HepG2 (cell line): ENCODE measurements around the gene BPIFB6. TPM values are rescaled to one million over a fixed set of nuclear protein-coding genes. Genes with fewer than 3 reads are reported as not detected.

Experiments
- BRF2 ChIP-seq: sonication (generic); formaldehyde crosslinking; IDR thresholded peaks from 2 replicates; pipeline ENCODE4 v1.8.1; 2022; ENCODE audit warnings: mild to moderate bottlenecking, missing genetic modification reagents
- NONO ChIP-seq, 2 experiments: fragments of 450-650 bp in 1 of 2; sonication (generic) in 1 of 2; formaldehyde crosslinking in 1 of 2; IDR thresholded peaks in 1 of 2; conservative IDR thresholded peaks in 1 of 2; 2 replicates each; pipeline versions ENCODE4 v1.6.1 to v1.8.0; 2017 to 2022; ENCODE audit warnings: mild to moderate bottlenecking in 1 of 2, missing genetic modification reagents in 1 of 2, moderate library complexity in 1 of 2
- NR2F2 ChIP-seq: IDR thresholded peaks from 2 replicates; pipeline ENCODE4 v1.6.1; 2012; ENCODE audit warnings: low read depth, inconsistent platforms, borderline replicate concordance
- PATZ1 ChIP-seq: sonication (generic); formaldehyde crosslinking; IDR thresholded peaks from 2 replicates; pipeline ENCODE4 v1.4.0; 2020; ENCODE audit warnings: missing genetic modification reagents
- POGZ ChIP-seq: sonication (generic); formaldehyde crosslinking; IDR thresholded peaks from 2 replicates; pipeline ENCODE4 v1.4.0; 2020; ENCODE audit warnings: mild to moderate bottlenecking, missing genetic modification reagents
- RFXAP ChIP-seq: sonication (generic); formaldehyde crosslinking; IDR thresholded peaks from 2 replicates; pipeline ENCODE4 v1.4.0; 2020; ENCODE audit warnings: missing genetic modification reagents, borderline replicate concordance
- SNAPC2 ChIP-seq: sonication (generic); formaldehyde crosslinking; IDR thresholded peaks from 2 replicates; pipeline ENCODE4 v1.8.1; 2022; ENCODE audit warnings: mild to moderate bottlenecking, missing genetic modification reagents
- SRF ChIP-seq: IDR thresholded peaks from 2 replicates; pipeline ENCODE4 v1.6.1; 2011; ENCODE audit warnings: mild to moderate bottlenecking, low read depth, low read length, moderate library complexity
- TEAD3 ChIP-seq: optimal IDR thresholded peaks from 2 replicates; pipeline ENCODE3; 2016; ENCODE audit warnings: borderline replicate concordance
- TFDP1 ChIP-seq: IDR thresholded peaks from 2 replicates; pipeline ENCODE4 v1.6.1; 2016; ENCODE audit warnings: missing compliant biosample characterization, missing genetic modification reagents, borderline replicate concordance
- ZFP90 ChIP-seq: sonication (generic); formaldehyde crosslinking; IDR thresholded peaks from 2 replicates; pipeline ENCODE4 v1.8.0; 2022; ENCODE audit warnings: missing genetic modification reagents, mild to moderate bottlenecking, inconsistent platforms, borderline replicate concordance
- ZNF160 ChIP-seq: sonication (generic); formaldehyde crosslinking; IDR thresholded peaks from 2 replicates; pipeline ENCODE4 v1.8.0; 2022; ENCODE audit warnings: mild to moderate bottlenecking, inconsistent platforms, missing genetic modification reagents
- ZNF253 ChIP-seq: sonication (generic); formaldehyde crosslinking; IDR thresholded peaks from 2 replicates; pipeline ENCODE4 v1.8.0; 2022; ENCODE audit warnings: mild to moderate bottlenecking, missing genetic modification reagents, borderline replicate concordance
- ZNF280D ChIP-seq: sonication (generic); formaldehyde crosslinking; IDR thresholded peaks from 2 replicates; pipeline ENCODE4 v1.5.1; 2020; ENCODE audit warnings: mild to moderate bottlenecking, missing genetic modification reagents
- ZNF589 ChIP-seq: sonication (generic); formaldehyde crosslinking; conservative IDR thresholded peaks from 2 replicates; pipeline ENCODE4 v1.8.0; 2022; ENCODE audit warnings: mild to moderate bottlenecking, moderate library complexity, missing genetic modification reagents
- ZNF607 ChIP-seq: sonication (generic); formaldehyde crosslinking; IDR thresholded peaks from 2 replicates; pipeline ENCODE4 v1.5.1; 2020; ENCODE audit warnings: missing genetic modification reagents, mild to moderate bottlenecking, borderline replicate concordance
- ZNF703 ChIP-seq: sonication (generic); formaldehyde crosslinking; IDR thresholded peaks from 2 replicates; pipeline ENCODE4 v1.5.1; 2020; ENCODE audit warnings: missing genetic modification reagents, mild to moderate bottlenecking, moderate library complexity, borderline replicate concordance
- ZNF775 ChIP-seq: sonication (generic); formaldehyde crosslinking; IDR thresholded peaks from 2 replicates; pipeline ENCODE4 v1.4.0; 2020; ENCODE audit warnings: missing genetic modification reagents, mild to moderate bottlenecking, moderate library complexity, borderline replicate concordance
- polyA plus RNA-seq, 8 experiments: library from polyadenylated mRNA; depleted of rRNA in 3 of 8; stranded (reverse) in 7 of 8; unstranded in 1 of 8; fragments of >200 nt; fragmentation: Illumina TruSeq in 4 of 8; extraction: Trizol in 4 of 8; gene quantifications; 2 replicates each; pipeline versions ENCODE4 v1.2.1 to v1.2.3, GENCODE V29; 2011 to 2016; ENCODE audit warnings: low read depth in 4 of 8, missing spikeins in 1 of 8, mixed read lengths in 1 of 8; ENCODE audit not compliant: insufficient read depth in 1 of 8
- total RNA-seq, 5 experiments: library from RNA; depleted of rRNA; stranded (reverse); fragments of >200 nt; fragmentation: Illumina TruSeq; extraction: Trizol; gene quantifications; 2 replicates each; pipeline ENCODE4 v1.2.3, GENCODE V29; 2016; ENCODE audit warnings: low read depth in 1 of 5

The BPIFB6 gene
- total and polyA plus RNA-seq, 2 of the 13 experiments (the other 11 are each of a cell fraction or from before 2014, with no cell fraction given) = 0.13 to 1.7 TPM

- TF ChIP-seq PATZ1 (CRISPR knock-in tag) (peak; percentile 95), POGZ (CRISPR knock-in tag) (peak; percentile 87), TFDP1 (CRISPR knock-in tag) (peak; percentile 43; the same call in 1 of the 2 replicates), SNAPC2 (CRISPR knock-in tag) (peak; percentile 77), NONO (IDR thresholded peaks at IDR 0.05) (no peak), NONO (CRISPR knock-in tag; conservative IDR thresholded peaks at IDR 0.05) (peak; percentile 86), RFXAP (CRISPR knock-in tag) (peak; percentile 87), TEAD3 (peak; percentile 95), ZNF703 (CRISPR knock-in tag) (0 out of 2 replicates have a peak, but pooled peaks have one; percentile 49), ZNF160 (CRISPR knock-in tag) (no peak), NR2F2 (peak; percentile 89), ZNF775 (CRISPR knock-in tag) (no peak), SRF (0 out of 2 replicates have a peak, but pooled peaks have one; percentile 31), ZNF253 (peak; percentile 85; the same call in 1 of the 2 replicates), BRF2 (no peak), ZNF280D (CRISPR knock-in tag) (no peak), ZNF607 (CRISPR knock-in tag) (no peak), ZFP90 (CRISPR knock-in tag) (peak; percentile 88), ZNF589 (CRISPR knock-in tag) (0 out of 2 replicates have a peak, but pooled peaks have one; percentile 80)
These were observed 25.3 kb upstream of the BPIFB6 start (continued) for GRCh38 chr20:33005908-33006775.
